ENCODE data around the gene RBFA. TPM values are rescaled to one million over a fixed set of nuclear protein-coding genes. Genes with fewer than 3 reads are reported as not detected.

Gene RBFA
- total RNA-seq, 2 experiments from 2014 or later: 25.9 to 28.1 TPM

DNA sequence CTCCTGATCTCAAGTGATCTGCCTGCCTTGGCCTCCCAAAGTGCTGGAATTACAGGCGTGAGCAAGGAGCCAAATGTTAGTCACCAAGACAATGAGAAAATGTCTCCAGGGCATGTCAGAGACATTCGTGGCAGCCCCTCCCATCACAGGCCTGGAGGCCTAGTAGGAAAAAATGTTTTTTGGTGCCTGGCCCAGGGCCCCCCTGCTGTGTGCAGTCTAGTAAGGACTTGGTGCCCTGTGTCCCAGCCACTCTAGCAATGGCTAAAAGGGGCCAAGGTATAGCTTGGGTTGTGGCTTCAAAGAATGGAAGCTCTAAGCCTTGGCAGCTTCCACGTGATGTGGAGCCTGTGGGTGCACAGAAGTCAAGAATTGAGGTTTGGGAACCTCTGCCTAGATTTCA is 33.4 kb upstream of the RBFA start:
- Histone ChIP-seq H3K4me2 (ENCODE audit: low read length) (no peak overlapping the region), H3K9me2 (ENCODE audit: insufficient read depth, low read length) (no peaks in the 10 kb centered on the region), H3K79me2 (ENCODE audit: insufficient read depth, low read depth, low read length) (no peaks in the 10 kb centered on the region), H3K27ac (ENCODE audit: low read depth, low read length, poor library complexity, severe bottlenecking) (no peak overlapping the region), H4K20me1 (ENCODE audit: insufficient read depth, low read length) (no peaks in the 10 kb centered on the region), H3K4me3 (ENCODE audit: low read depth, low read length, poor library complexity, severe bottlenecking) (no peak overlapping the region), H2AFZ (ENCODE audit: low read length) (no peak overlapping the region), H3K4me1 (ENCODE audit: insufficient read depth, low read length, poor library complexity, severe bottlenecking) (no peaks in the 10 kb centered on the region), H3K9me3 (ENCODE audit: low read length) (no peaks in the 10 kb centered on the region), H3K36me3 (ENCODE audit: insufficient read depth, low read length) (no peaks in the 10 kb centered on the region)
- POLR2A ChIA-PET: no interaction called here
- TF ChIP-seq EZH2phosphoT487 (IDR thresholded peaks at IDR 0.05; ENCODE audit: borderline replicate concordance, low read depth, low read length): no peak
- TF ChIP-seq, protein P1, sequence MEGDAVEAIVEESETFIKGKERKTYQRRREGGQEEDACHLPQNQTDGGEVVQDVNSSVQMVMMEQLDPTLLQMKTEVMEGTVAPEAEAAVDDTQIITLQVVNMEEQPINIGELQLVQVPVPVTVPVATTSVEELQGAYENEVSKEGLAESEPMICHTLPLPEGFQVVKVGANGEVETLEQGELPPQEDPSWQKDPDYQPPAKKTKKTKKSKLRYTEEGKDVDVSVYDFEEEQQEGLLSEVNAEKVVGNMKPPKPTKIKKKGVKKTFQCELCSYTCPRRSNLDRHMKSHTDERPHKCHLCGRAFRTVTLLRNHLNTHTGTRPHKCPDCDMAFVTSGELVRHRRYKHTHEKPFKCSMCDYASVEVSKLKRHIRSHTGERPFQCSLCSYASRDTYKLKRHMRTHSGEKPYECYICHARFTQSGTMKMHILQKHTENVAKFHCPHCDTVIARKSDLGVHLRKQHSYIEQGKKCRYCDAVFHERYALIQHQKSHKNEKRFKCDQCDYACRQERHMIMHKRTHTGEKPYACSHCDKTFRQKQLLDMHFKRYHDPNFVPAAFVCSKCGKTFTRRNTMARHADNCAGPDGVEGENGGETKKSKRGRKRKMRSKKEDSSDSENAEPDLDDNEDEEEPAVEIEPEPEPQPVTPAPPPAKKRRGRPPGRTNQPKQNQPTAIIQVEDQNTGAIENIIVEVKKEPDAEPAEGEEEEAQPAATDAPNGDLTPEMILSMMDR (conservative IDR thresholded peaks at IDR 0.05; ENCODE audit: low read length): no peak
- CTCF ChIA-PET (ENCODE audit: unreplicated experiment): no interaction called here
- BruUV-seq (replicated peaks): no TSS peak
- DNase-seq (ENCODE audit: low spot score): no peak
- intact Hi-C loops (cut with micrococcal nuclease; ENCODE audit: unreplicated experiment): no loop called here

DNA sequence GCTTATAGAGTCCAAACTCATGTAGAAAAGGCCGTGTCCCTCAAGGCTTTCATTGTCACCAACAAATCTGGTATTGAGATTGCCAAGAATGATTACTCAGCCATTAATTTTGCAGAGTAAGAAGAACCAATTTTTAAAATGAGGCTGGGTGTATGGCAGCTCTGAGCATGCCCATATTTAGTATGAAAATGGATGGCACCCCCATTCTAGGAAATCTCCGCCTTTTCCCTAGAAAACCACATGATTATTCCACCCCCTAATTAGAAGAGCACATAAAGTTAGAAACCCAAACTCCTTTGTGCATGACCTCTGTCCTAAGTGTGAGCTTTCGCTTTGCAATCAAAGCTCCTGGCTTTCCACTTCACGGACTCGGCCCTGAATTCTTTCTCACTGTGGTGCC is 31.8 kb upstream of the RBFA start:
- Histone ChIP-seq H3K9me3 (ENCODE audit: low read length) (no peaks in the 10 kb centered on the region), H3K27ac (ENCODE audit: low read depth, low read length, poor library complexity, severe bottlenecking) (no peak overlapping the region), H3K36me3 (ENCODE audit: insufficient read depth, low read length) (no peaks in the 10 kb centered on the region), H4K20me1 (ENCODE audit: insufficient read depth, low read length) (no peaks in the 10 kb centered on the region), H3K9me2 (ENCODE audit: insufficient read depth, low read length) (no peaks in the 10 kb centered on the region), H3K4me2 (ENCODE audit: low read length) (no peak overlapping the region), H3K79me2 (ENCODE audit: insufficient read depth, low read depth, low read length) (no peaks in the 10 kb centered on the region), H3K4me3 (ENCODE audit: low read depth, low read length, poor library complexity, severe bottlenecking) (no peak overlapping the region), H2AFZ (ENCODE audit: low read length) (no peak overlapping the region), H3K4me1 (ENCODE audit: insufficient read depth, low read length, poor library complexity, severe bottlenecking) (no peaks in the 10 kb centered on the region)
- ChIA-PET CTCF (ENCODE audit: unreplicated experiment) (no interaction called here), POLR2A (no interaction called here)
- no peak for TF ChIP-seq EZH2phosphoT487 (IDR thresholded peaks at IDR 0.05; ENCODE audit: borderline replicate concordance, low read depth, low read length)
- TF ChIP-seq, protein P1 (conservative IDR thresholded peaks at IDR 0.05; ENCODE audit: low read length): no peak
- no peak for DNase-seq (ENCODE audit: low spot score)
- intact Hi-C loops (cut with micrococcal nuclease; ENCODE audit: unreplicated experiment): no loop called here
- no TSS peak for BruUV-seq (replicated peaks)

DNA sequence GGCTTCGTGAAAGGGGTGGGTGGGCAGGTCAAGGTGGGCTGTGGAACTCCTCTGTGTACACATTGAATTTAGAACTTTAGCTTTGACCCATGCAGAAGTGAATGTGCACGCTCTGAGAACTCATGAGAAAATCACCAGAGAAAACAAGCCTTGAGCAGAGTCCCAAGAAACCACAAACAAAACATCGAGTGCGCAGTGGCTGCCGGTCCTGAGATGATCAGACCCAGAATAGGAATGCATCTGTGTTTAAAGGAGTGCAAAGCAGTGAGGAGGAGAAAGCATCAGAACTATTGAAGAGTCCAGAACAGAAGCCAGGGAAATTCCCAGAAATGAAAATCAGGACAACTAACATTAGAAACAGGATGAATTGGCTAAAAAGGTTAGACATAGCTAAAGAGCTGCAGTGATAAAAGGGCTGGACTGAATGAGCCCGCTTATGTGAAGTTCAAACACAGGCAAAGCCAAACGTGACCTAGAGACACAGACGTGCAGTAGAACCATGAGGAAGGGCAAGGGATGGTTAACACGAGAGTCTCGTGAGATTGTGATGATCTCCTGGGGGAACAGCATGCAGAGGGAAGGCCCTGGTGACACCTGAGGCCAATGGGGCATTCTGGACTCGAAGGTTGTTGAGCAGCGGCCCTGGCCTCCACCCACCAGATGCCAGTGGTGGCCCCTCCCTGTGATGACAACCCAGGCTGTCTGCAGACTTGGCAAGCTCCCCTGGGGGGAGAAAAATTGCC is 29.5 kb upstream of the RBFA start:
- no peak overlapping the region for H3K4me3 ChIP-seq (ENCODE audit: low read depth, low read length, poor library complexity, severe bottlenecking)
- ChIA-PET CTCF (ENCODE audit: unreplicated experiment) (no interaction called here), POLR2A (no interaction called here)
- H3K36me3 ChIP-seq (ENCODE audit: insufficient read depth, low read length): no peaks in the 10 kb centered on the region
- DNase-seq (ENCODE audit: low spot score): no peak
- H3K27ac ChIP-seq (ENCODE audit: low read depth, low read length, poor library complexity, severe bottlenecking): no peak overlapping the region
- intact Hi-C loops (cut with micrococcal nuclease; ENCODE audit: unreplicated experiment): no loop called here
- no peaks in the 10 kb centered on the region for H3K4me1 ChIP-seq (ENCODE audit: insufficient read depth, low read length, poor library complexity, severe bottlenecking)
- TF ChIP-seq EZH2phosphoT487 (IDR thresholded peaks at IDR 0.05; ENCODE audit: borderline replicate concordance, low read depth, low read length): no peak
- TF ChIP-seq, protein P1 (conservative IDR thresholded peaks at IDR 0.05; ENCODE audit: low read length): no peak
- H3K9me3 ChIP-seq (ENCODE audit: low read length): no peaks in the 10 kb centered on the region
- no TSS peak for BruUV-seq (replicated peaks)
- no peaks in the 10 kb centered on the region for H3K79me2 ChIP-seq (ENCODE audit: insufficient read depth, low read depth, low read length)
- H3K4me2 ChIP-seq (ENCODE audit: low read length): no peak overlapping the region
- H3K9me2 ChIP-seq (ENCODE audit: insufficient read depth, low read length): no peaks in the 10 kb centered on the region
- no peak overlapping the region for H2AFZ ChIP-seq (ENCODE audit: low read length)
- H4K20me1 ChIP-seq (ENCODE audit: insufficient read depth, low read length): no peaks in the 10 kb centered on the region

Measured in OCI-LY7 (cell line).